IMR-90 (cell line): Measurements from ENCODE around the gene PDGFA.

ENCODE experiments used
- CEBPB ChIP-seq: IDR thresholded peaks from 2 replicates; pipeline ENCODE4 v1.6.1; 2012; ENCODE audit warnings: low read depth, low read length, improper control_type of control experiment
- CTCF ChIP-seq: conservative IDR thresholded peaks from 2 replicates; pipeline ENCODE4 v1.5.1; 2012; ENCODE audit warnings: mild to moderate bottlenecking, low read depth, low read length, improper control_type of control experiment
- MAFK ChIP-seq: IDR thresholded peaks from 2 replicates; pipeline ENCODE4 v1.6.1; 2012; ENCODE audit warnings: low read depth, low read length, improper control_type of control experiment
- MAZ ChIP-seq: IDR thresholded peaks from 2 replicates; pipeline ENCODE4 v1.6.1; 2012; ENCODE audit warnings: low read depth, mild to moderate bottlenecking, low read length, improper control_type of control experiment, moderate library complexity, borderline replicate concordance
- POLR2A ChIP-seq: IDR thresholded peaks from 2 replicates; pipeline ENCODE4 v1.6.1; 2012; ENCODE audit warnings: mild to moderate bottlenecking, low read depth, low read length
- RAD21 ChIP-seq: IDR thresholded peaks from 2 replicates; pipeline ENCODE4 v1.6.1; 2012; ENCODE audit warnings: low read length, improper control_type of control experiment
- RCOR1 ChIP-seq: IDR thresholded peaks from 2 replicates; pipeline ENCODE4 v1.6.1; 2012; ENCODE audit warnings: mild to moderate bottlenecking, low read length, improper control_type of control experiment; ENCODE audit not compliant: insufficient replicate concordance
- RFX5 ChIP-seq: IDR thresholded peaks from 2 replicates; pipeline ENCODE4 v1.8.0; 2012; ENCODE audit warnings: low read depth, mild to moderate bottlenecking, low read length, moderate library complexity

GRCh38 chr7:461117-461452, 58.6 kb downstream of the PDGFA start:
- TF ChIP-seq CTCF (no peak), RAD21 (no peak), CEBPB (no peak), POLR2A (no peak), RFX5 (no peak), MAZ (no peak), MAFK (no peak), RCOR1 (no peak)
